ENCODE measurements around the gene SUMF2. TPM values are rescaled to one million over a fixed set of nuclear protein-coding genes. Genes with fewer than 3 reads are reported as not detected.
A peak's percentile ranks its signal among the peaks of the same experiment; 100 is the strongest.

Gene SUMF2
- 45.7 and 52.9 TPM in 2 replicates for total RNA-seq (2014; rRNA removed; shearing (Covaris generic))
- 31.4 and 32.9 TPM in 2 replicates for polyA plus RNA-seq (2016; fragmentation: Nextera tagmentation; extraction: Ambion mirVana)
- long read RNA-seq, transcript SUMF2-208 (9 exons, 2,052 nt), result major isoform, 44 of 75 reads
- long read RNA-seq, transcript SUMF2-207 (8 exons, 1,792 nt), result minor isoform, 8 of 75 reads
- long read RNA-seq, partial matches to known transcripts, result 0 of 75 reads
- long read RNA-seq, other reads (novel, unspliced or antisense), result 15 of 75 reads

DNA sequence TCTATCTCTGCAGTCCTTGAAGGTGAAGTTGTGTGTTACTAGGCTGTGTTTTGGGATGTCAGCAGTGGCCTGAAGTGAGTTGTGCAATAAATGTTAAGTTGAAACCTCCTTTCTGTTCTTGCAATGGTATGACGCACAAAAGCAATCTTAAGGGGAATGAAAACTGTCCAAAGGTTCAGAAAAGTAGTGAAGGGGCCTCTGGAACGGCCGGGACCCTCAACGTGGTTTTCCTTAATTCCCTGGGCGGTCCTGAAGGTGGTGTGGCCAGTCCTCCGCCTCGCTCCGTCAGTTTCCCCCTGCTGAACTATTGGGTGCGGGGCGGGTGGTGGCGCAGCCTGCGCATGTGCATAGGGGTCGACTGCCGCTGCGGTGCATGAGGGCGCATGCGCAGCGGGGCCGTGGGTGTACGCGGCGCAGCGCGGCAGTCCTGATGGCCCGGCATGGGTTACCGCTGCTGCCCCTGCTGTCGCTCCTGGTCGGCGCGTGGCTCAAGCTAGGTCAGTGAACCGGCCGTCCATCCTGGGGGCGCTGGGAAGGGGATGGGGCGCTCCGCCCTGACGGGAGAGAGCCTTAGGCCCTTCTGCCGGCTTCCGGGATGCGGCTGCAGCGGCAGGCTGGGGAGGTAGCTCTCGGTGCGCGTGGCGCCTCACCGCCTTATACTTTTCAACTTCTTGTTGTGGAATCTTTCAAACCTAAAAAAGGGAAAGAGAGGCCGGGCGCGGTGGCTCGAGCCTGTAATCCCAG lies at the start of gene SUMF2:
Gene SUMF2, plus strand, starts transcription at position 405 of the 744 bp plus-strand sequence. Its CDS starts 26 bp downstream, at position 431.
- TF ChIP-seq, protein P1, sequence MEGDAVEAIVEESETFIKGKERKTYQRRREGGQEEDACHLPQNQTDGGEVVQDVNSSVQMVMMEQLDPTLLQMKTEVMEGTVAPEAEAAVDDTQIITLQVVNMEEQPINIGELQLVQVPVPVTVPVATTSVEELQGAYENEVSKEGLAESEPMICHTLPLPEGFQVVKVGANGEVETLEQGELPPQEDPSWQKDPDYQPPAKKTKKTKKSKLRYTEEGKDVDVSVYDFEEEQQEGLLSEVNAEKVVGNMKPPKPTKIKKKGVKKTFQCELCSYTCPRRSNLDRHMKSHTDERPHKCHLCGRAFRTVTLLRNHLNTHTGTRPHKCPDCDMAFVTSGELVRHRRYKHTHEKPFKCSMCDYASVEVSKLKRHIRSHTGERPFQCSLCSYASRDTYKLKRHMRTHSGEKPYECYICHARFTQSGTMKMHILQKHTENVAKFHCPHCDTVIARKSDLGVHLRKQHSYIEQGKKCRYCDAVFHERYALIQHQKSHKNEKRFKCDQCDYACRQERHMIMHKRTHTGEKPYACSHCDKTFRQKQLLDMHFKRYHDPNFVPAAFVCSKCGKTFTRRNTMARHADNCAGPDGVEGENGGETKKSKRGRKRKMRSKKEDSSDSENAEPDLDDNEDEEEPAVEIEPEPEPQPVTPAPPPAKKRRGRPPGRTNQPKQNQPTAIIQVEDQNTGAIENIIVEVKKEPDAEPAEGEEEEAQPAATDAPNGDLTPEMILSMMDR (conservative IDR thresholded peaks at IDR 0.05; ENCODE audit: low read depth in 2 of 2), result no peak
- TF ChIP-seq ZNF114 (CRISPR knock-in tag; IDR thresholded peaks at IDR 0.05) (no peak), STAT1 (IDR thresholded peaks at IDR 0.05; ENCODE audit: unreplicated experiment) (no peak), CREB1 (CRISPR knock-in tag; IDR thresholded peaks at IDR 0.05; ENCODE audit: low read depth) (no peak), ZNF331 (CRISPR knock-in tag; IDR thresholded peaks at IDR 0.05; ENCODE audit: low read depth) (no peak), JUNB (IDR thresholded peaks at IDR 0.05; ENCODE audit: unreplicated experiment) (no peak), EZH2phosphoT487 (IDR thresholded peaks at IDR 0.05; ENCODE audit: unreplicated experiment) (no peak), EZH2 (IDR thresholded peaks at IDR 0.05; ENCODE audit: low read depth, unreplicated experiment) (no peak), POLR2AphosphoS5 (IDR thresholded peaks at IDR 0.05; ENCODE audit: low read depth) (peak; percentile 94), NANOG (IDR thresholded peaks at IDR 0.05; ENCODE audit: borderline replicate concordance) (no peak)
- TF ChIP-seq, protein P2, sequence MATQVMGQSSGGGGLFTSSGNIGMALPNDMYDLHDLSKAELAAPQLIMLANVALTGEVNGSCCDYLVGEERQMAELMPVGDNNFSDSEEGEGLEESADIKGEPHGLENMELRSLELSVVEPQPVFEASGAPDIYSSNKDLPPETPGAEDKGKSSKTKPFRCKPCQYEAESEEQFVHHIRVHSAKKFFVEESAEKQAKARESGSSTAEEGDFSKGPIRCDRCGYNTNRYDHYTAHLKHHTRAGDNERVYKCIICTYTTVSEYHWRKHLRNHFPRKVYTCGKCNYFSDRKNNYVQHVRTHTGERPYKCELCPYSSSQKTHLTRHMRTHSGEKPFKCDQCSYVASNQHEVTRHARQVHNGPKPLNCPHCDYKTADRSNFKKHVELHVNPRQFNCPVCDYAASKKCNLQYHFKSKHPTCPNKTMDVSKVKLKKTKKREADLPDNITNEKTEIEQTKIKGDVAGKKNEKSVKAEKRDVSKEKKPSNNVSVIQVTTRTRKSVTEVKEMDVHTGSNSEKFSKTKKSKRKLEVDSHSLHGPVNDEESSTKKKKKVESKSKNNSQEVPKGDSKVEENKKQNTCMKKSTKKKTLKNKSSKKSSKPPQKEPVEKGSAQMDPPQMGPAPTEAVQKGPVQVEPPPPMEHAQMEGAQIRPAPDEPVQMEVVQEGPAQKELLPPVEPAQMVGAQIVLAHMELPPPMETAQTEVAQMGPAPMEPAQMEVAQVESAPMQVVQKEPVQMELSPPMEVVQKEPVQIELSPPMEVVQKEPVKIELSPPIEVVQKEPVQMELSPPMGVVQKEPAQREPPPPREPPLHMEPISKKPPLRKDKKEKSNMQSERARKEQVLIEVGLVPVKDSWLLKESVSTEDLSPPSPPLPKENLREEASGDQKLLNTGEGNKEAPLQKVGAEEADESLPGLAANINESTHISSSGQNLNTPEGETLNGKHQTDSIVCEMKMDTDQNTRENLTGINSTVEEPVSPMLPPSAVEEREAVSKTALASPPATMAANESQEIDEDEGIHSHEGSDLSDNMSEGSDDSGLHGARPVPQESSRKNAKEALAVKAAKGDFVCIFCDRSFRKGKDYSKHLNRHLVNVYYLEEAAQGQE (IDR thresholded peaks at IDR 0.05; ENCODE audit: unreplicated experiment), result peak; percentile 22
- TF ChIP-seq, protein P3, sequence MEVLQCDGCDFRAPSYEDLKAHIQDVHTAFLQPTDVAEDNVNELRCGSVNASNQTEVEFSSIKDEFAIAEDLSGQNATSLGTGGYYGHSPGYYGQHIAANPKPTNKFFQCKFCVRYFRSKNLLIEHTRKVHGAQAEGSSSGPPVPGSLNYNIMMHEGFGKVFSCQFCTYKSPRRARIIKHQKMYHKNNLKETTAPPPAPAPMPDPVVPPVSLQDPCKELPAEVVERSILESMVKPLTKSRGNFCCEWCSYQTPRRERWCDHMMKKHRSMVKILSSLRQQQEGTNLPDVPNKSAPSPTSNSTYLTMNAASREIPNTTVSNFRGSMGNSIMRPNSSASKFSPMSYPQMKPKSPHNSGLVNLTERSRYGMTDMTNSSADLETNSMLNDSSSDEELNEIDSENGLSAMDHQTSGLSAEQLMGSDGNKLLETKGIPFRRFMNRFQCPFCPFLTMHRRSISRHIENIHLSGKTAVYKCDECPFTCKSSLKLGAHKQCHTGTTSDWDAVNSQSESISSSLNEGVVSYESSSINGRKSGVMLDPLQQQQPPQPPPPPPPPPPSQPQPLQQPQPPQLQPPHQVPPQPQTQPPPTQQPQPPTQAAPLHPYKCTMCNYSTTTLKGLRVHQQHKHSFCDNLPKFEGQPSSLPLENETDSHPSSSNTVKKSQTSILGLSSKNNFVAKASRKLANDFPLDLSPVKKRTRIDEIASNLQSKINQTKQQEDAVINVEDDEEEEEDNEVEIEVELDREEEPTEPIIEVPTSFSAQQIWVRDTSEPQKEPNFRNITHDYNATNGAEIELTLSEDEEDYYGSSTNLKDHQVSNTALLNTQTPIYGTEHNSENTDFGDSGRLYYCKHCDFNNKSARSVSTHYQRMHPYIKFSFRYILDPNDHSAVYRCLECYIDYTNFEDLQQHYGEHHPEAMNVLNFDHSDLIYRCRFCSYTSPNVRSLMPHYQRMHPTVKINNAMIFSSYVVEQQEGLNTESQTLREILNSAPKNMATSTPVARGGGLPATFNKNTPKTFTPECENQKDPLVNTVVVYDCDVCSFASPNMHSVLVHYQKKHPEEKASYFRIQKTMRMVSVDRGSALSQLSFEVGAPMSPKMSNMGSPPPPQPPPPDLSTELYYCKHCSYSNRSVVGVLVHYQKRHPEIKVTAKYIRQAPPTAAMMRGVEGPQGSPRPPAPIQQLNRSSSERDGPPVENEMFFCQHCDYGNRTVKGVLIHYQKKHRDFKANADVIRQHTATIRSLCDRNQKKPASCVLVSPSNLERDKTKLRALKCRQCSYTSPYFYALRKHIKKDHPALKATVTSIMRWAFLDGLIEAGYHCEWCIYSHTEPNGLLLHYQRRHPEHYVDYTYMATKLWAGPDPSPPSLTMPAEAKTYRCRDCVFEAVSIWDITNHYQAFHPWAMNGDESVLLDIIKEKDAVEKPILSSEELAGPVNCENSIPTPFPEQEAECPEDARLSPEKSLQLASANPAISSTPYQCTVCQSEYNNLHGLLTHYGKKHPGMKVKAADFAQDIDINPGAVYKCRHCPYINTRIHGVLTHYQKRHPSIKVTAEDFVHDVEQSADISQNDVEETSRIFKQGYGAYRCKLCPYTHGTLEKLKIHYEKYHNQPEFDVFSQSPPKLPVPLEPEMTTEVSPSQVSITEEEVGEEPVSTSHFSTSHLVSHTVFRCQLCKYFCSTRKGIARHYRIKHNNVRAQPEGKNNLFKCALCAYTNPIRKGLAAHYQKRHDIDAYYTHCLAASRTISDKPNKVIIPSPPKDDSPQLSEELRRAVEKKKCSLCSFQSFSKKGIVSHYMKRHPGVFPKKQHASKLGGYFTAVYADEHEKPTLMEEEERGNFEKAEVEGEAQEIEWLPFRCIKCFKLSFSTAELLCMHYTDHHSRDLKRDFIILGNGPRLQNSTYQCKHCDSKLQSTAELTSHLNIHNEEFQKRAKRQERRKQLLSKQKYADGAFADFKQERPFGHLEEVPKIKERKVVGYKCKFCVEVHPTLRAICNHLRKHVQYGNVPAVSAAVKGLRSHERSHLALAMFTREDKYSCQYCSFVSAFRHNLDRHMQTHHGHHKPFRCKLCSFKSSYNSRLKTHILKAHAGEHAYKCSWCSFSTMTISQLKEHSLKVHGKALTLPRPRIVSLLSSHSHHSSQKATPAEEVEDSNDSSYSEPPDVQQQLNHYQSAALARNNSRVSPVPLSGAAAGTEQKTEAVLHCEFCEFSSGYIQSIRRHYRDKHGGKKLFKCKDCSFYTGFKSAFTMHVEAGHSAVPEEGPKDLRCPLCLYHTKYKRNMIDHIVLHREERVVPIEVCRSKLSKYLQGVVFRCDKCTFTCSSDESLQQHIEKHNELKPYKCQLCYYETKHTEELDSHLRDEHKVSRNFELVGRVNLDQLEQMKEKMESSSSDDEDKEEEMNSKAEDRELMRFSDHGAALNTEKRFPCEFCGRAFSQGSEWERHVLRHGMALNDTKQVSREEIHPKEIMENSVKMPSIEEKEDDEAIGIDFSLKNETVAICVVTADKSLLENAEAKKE (CRISPR knock-in tag; IDR thresholded peaks at IDR 0.05), result no peak
- TF ChIP-seq, protein P4, sequence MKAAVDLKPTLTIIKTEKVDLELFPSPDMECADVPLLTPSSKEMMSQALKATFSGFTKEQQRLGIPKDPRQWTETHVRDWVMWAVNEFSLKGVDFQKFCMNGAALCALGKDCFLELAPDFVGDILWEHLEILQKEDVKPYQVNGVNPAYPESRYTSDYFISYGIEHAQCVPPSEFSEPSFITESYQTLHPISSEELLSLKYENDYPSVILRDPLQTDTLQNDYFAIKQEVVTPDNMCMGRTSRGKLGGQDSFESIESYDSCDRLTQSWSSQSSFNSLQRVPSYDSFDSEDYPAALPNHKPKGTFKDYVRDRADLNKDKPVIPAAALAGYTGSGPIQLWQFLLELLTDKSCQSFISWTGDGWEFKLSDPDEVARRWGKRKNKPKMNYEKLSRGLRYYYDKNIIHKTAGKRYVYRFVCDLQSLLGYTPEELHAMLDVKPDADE (IDR thresholded peaks at IDR 0.05), result no peak
- peak within 1 kb of the TSS; percentile 96 for H3K27ac Mint-ChIP-seq
- no peaks in the 10 kb centered on the region for H3K27me3 ChIP-seq (ENCODE audit: insufficient read depth)
- no peaks in the 10 kb centered on the region for H3K9me3 Mint-ChIP-seq
- H3F3A ChIP-seq (replicated peaks; ENCODE audit: low read depth), result peaks cover 41% of the 10 kb centered on the region
- H3K79me2 ChIP-seq (replicated peaks; ENCODE audit: insufficient read depth), result peaks cover 8% of the 10 kb centered on the region; the same call in 1 of the 2 replicates
- no peaks in the 10 kb centered on the region for H3K9me2 ChIP-seq (ENCODE audit: insufficient read depth)
- H3K4me1 Mint-ChIP-seq, result peaks cover 7% of the 10 kb centered on the region; the same call in 2 of the 3 replicates
- ATAC-seq (peak; percentile 94), DNase-seq (ENCODE audit: low spot score) (peak; percentile 93)
- H3K27ac ChIP-seq (ENCODE audit: low read depth), result peak within 1 kb of the TSS; percentile 96
- peaks cover 11% of the 10 kb centered on the region for H3K27me3 Mint-ChIP-seq (ENCODE audit: insufficient read depth, low read depth, poor library complexity)
- peak within 1 kb of the TSS; percentile 90 for H3K4me3 Mint-ChIP-seq
- H3K36me3 ChIP-seq (ENCODE audit: insufficient read depth), result peaks cover 41% of the 10 kb centered on the region
- peaks cover 64% of the 10 kb centered on the region for H3K36me3 Mint-ChIP-seq (ENCODE audit: low read depth)
- H3K4me1 ChIP-seq (ENCODE audit: insufficient read depth), result no peaks in the 10 kb centered on the region
- H4K20me1 ChIP-seq (replicated peaks; ENCODE audit: insufficient read depth), result 0 out of 2 replicates have a peak, but pooled peaks cover 16% of the 10 kb centered on the region
- H3K4me3 ChIP-seq, result peak within 1 kb of the TSS; percentile 88
- H3K4me2 ChIP-seq, result peak within 1 kb of the TSS; percentile 87
- H2AFZ ChIP-seq, result peak within 1 kb of the TSS; percentile 90

All from GM23338 (cell line).